Brain microvascular endothelial cell (primary cell): ENCODE data around the gene PLD4.

Source experiments
- DNase-seq: peaks from one replicate; pipeline ENCODE4 v3.0.0-alpha.2; 2020
- H3K27ac ChIP-seq: fragments of 250-450 bp; sonication (Bioruptor Pico); 2 replicates; pipeline ENCODE4 v1.5.1; 2020; ENCODE audit warnings: mild to moderate bottlenecking, moderate library complexity
- H3K27me3 ChIP-seq: fragments of 250-450 bp; sonication (Bioruptor Pico); replicated peaks from 2 replicates; pipeline ENCODE4 v1.5.1; 2020; ENCODE audit warnings: mild to moderate bottlenecking
- H3K36me3 ChIP-seq: fragments of 250-450 bp; sonication (Bioruptor Pico); replicated peaks from 2 replicates; pipeline ENCODE4 v1.5.1; 2020; ENCODE audit warnings: mild to moderate bottlenecking
- H3K4me3 ChIP-seq: 2 replicates; pipeline ENCODE4 v1.5.1; 2011; ENCODE audit warnings: low read depth, mild to moderate bottlenecking, control low read depth, low read length, moderate library complexity
- CTCF ChIP-seq: IDR thresholded peaks from 2 replicates; pipeline ENCODE4 v1.5.1; 2011; ENCODE audit warnings: low read depth, mild to moderate bottlenecking, moderate library complexity, low read length, control low read depth, inconsistent platforms; ENCODE audit errors: missing control alignments
- in situ Hi-C: cut with HindIII; loops from 2 replicates; pipeline ENCODE4 v1.10.0; 2017; ENCODE audit warnings: low sequenced_read_pairs, low pct_ligation_motif_present

The PLD4 gene

GRCh38 chr14:104964546-104964945 lies 39.9 kb downstream of the PLD4 start:
- no peak overlapping the region for H3K4me3 ChIP-seq
- TF ChIP-seq CTCF: no peak
- H3K36me3 ChIP-seq: no peaks in the 10 kb centered on the region
- in situ Hi-C loops: no loop called here
- no peak for DNase-seq
- no peak overlapping the region for H3K27ac ChIP-seq
- no peaks in the 10 kb centered on the region for H3K27me3 ChIP-seq

GRCh38 chr14:104965561-104966231 lies 41.0 kb downstream of the PLD4 start:
- TF ChIP-seq CTCF: no peak
- Histone ChIP-seq H3K4me3 (no peak overlapping the region), H3K27ac (no peak overlapping the region), H3K36me3 (no peaks in the 10 kb centered on the region), H3K27me3 (no peaks in the 10 kb centered on the region)
- no peak for DNase-seq
- in situ Hi-C loops: no loop called here

GRCh38 chr14:104966261-104966865 lies 41.7 kb downstream of the PLD4 start:
- DNase-seq: no peak
- H3K27me3 ChIP-seq: no peaks in the 10 kb centered on the region
- no peaks in the 10 kb centered on the region for H3K36me3 ChIP-seq
- H3K27ac ChIP-seq: no peak overlapping the region
- in situ Hi-C loops: no loop called here
- no peak for TF ChIP-seq CTCF
- no peak overlapping the region for H3K4me3 ChIP-seq

GRCh38 chr14:104966981-104967385 lies 42.3 kb downstream of the PLD4 start:
- H3K27me3 ChIP-seq: no peaks in the 10 kb centered on the region
- no peak overlapping the region for H3K4me3 ChIP-seq
- TF ChIP-seq CTCF: no peak
- no peaks in the 10 kb centered on the region for H3K36me3 ChIP-seq
- no peak for DNase-seq
- in situ Hi-C loops: no loop called here
- no peak overlapping the region for H3K27ac ChIP-seq

- H3K27ac ChIP-seq: no peak overlapping the region
- H3K27me3 ChIP-seq: no peaks in the 10 kb centered on the region
- DNase-seq: no peak
- in situ Hi-C loops: no loop called here
- H3K4me3 ChIP-seq: peak overlapping the region; percentile 39
- no peaks in the 10 kb centered on the region for H3K36me3 ChIP-seq
- TF ChIP-seq CTCF: no peak
These were observed 42.9 kb downstream of the PLD4 start for GRCh38 chr14:104967386-104968152.
